ENCODE data around the gene NBAS.
"Not testable (repeated sequence)": the region's sequence is repeated elsewhere in the genome, so short reads cannot be mapped to it uniquely, and the experiment has no call there.

The NBAS gene

DNA sequence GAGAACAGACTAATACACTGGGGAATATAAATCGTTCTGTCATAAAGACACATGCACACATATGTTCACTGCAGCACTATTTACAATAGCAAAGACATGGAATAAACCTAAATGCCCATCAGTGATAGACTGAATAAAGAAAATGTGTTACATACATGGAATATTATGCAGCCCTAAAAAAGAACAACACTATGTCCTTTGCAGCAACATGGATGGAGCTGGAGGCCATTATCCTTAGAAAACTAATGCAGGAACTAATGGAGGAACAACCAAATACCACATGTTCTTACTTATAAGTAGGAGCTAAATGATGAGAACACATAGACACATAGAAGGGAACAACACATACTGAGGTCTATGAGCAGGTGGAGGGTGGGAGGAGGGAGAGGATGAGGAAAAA, 61.9 kb downstream of the NBAS start:
- H3K4me1 ChIP-seq (ENCODE audit: control insufficient read depth, insufficient read depth, low read length, unreplicated experiment); H3K27me3 ChIP-seq (ENCODE audit: insufficient read depth, low read length); H3K4me3 ChIP-seq (ENCODE audit: low read depth, low read length); H3K27ac ChIP-seq (ENCODE audit: low read depth, low read length); H2AFZ ChIP-seq (ENCODE audit: low read length, unreplicated experiment); H3K79me2 ChIP-seq (ENCODE audit: control insufficient read depth, insufficient read depth, low read length, unreplicated experiment): not testable (repeated sequence)
- H3K36me3 ChIP-seq (ENCODE audit: insufficient read depth, low read length), result peaks cover 13% of the 10 kb centered on the region

DNA sequence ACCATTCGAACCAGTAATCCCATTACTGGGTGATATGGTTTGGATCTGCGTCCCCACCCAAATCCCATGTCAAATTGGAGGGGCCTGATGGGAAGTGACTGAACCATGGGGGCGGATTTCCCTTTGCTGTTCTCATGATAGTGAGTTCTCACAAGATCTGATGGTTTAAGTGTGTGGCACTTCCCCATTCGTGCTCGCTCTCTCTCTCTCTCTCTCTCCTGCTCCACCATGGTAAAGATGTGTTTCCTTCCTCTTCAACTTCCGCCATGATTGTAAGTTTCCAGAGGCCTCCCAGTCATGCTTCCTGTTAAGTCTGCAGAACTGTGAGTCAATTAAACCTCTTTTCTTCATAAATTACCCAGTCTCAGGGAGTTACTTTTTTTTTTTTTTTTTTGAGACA, 62.6 kb downstream of the NBAS start:
- H3K79me2 ChIP-seq (ENCODE audit: control insufficient read depth, insufficient read depth, low read length, unreplicated experiment), result no peaks in the 10 kb centered on the region
- no peaks in the 10 kb centered on the region for H3K27me3 ChIP-seq (ENCODE audit: insufficient read depth, low read length)
- H3K4me1 ChIP-seq (ENCODE audit: control insufficient read depth, insufficient read depth, low read length, unreplicated experiment), result no peaks in the 10 kb centered on the region
- H3K27ac ChIP-seq (ENCODE audit: low read depth, low read length), result no peak overlapping the region
- H3K4me3 ChIP-seq (ENCODE audit: low read depth, low read length), result no peak overlapping the region
- peaks cover 13% of the 10 kb centered on the region for H3K36me3 ChIP-seq (ENCODE audit: insufficient read depth, low read length)
- H2AFZ ChIP-seq (ENCODE audit: low read length, unreplicated experiment), result no peak overlapping the region

DNA sequence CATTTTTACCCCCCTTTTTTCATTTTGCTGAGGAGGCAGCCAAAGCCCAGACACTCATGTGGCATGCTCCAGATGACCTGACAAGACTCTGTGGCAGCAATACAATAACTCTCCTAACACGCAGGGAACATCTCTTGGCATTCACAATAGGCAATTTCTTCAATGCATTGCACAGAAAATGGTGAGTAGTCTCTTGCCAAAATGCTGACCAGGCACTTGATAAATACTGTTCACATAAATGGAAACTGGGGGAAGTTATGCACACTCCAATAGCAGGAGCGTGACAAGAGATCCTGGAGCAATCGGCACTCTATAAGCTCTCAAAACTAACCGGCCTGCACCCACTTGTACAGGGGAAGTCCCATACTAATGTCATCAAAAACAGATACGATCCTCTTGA, 66.3 kb downstream of the NBAS start:
- Histone ChIP-seq H3K79me2 (ENCODE audit: control insufficient read depth, insufficient read depth, low read length, unreplicated experiment) (no peaks in the 10 kb centered on the region), H3K4me1 (ENCODE audit: control insufficient read depth, insufficient read depth, low read length, unreplicated experiment) (no peaks in the 10 kb centered on the region), H3K27ac (ENCODE audit: low read depth, low read length) (no peak overlapping the region), H2AFZ (ENCODE audit: low read length, unreplicated experiment) (no peak overlapping the region), H3K36me3 (ENCODE audit: insufficient read depth, low read length) (peaks cover 3% of the 10 kb centered on the region; the same call in 1 of the 2 replicates), H3K27me3 (ENCODE audit: insufficient read depth, low read length) (no peaks in the 10 kb centered on the region), H3K4me3 (ENCODE audit: low read depth, low read length) (no peak overlapping the region)

DNA sequence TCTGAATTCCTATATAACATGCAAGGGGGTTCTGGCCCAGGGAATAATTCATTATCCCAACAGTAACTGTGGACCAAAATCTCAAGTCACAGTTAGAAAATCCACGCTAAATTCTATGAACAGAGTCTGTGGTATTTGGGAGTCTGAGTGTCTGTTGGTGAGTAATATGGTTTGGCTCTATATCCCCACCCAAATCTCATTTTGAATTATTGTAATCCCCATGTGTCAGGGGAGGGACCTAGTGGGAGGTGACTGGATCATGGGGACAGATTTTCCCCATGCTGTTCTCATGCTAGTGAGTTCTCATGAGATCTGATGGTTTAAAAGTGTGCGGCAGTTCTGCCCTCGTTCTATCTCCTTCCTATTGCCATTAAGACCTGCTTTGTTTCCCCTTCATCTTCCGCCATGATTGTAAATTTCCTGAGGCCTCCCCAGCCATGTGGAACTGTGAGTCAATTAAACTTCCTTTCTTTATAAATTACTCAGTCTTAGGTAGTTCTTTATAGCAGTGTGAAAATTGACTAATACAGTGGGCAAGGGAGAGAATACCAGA, 68.3 kb downstream of the NBAS start:
- H3K4me3 ChIP-seq (ENCODE audit: low read depth, low read length), result no peak overlapping the region
- no peaks in the 10 kb centered on the region for H3K79me2 ChIP-seq (ENCODE audit: control insufficient read depth, insufficient read depth, low read length, unreplicated experiment)
- H3K27ac ChIP-seq (ENCODE audit: low read depth, low read length), result no peak overlapping the region
- H3K36me3 ChIP-seq (ENCODE audit: insufficient read depth, low read length), result no peaks in the 10 kb centered on the region
- H2AFZ ChIP-seq (ENCODE audit: low read length, unreplicated experiment), result no peak overlapping the region
- no peaks in the 10 kb centered on the region for H3K27me3 ChIP-seq (ENCODE audit: insufficient read depth, low read length)
- no peaks in the 10 kb centered on the region for H3K4me1 ChIP-seq (ENCODE audit: control insufficient read depth, insufficient read depth, low read length, unreplicated experiment)

DNA sequence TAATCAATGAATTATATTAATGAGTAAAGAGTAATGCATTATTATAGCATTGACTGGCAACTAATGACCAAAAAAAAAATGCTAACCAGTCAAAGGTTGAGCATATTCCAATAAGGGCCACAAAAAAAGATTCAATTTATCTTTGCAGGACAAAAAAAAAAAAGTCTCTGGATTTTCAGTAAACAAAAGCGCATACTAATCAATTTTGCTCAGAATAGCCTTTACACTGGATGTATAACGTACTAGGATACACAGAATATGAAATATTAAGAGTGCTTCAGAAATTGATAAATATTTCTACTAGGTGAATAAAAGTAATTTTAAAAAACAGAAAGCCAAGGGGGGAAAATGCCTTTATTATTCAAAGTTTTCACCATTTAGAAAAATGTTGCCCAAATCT, 74.4 kb downstream of the NBAS start:
- Histone ChIP-seq H3K36me3 (ENCODE audit: insufficient read depth, low read length) (peaks cover 11% of the 10 kb centered on the region; the same call in 1 of the 2 replicates), H3K27ac (ENCODE audit: low read depth, low read length) (no peak overlapping the region), H2AFZ (ENCODE audit: low read length, unreplicated experiment) (no peak overlapping the region), H3K4me3 (ENCODE audit: low read depth, low read length) (no peak overlapping the region), H3K27me3 (ENCODE audit: insufficient read depth, low read length) (no peaks in the 10 kb centered on the region), H3K79me2 (ENCODE audit: control insufficient read depth, insufficient read depth, low read length, unreplicated experiment) (no peaks in the 10 kb centered on the region), H3K4me1 (ENCODE audit: control insufficient read depth, insufficient read depth, low read length, unreplicated experiment) (no peaks in the 10 kb centered on the region)

DNA sequence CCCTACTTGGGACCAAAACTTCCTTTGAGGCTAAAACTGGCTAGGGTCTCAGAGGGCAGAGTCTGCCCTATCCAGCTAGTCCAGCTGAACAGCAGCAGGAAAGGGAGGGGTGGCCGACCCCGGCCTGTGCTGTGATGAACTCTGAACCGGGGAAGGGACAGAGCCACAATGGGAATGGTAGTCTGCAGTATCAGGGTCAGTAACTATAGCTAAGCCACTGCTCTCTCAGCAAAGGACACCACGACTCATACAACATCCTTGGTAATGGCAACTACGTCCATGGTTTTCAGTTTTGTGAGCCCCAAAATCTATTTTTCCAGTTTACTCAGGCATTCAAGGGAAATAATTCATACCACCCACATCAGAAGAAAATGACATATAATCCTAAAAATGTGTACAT, 75.2 kb downstream of the NBAS start:
- no peaks in the 10 kb centered on the region for H3K4me1 ChIP-seq (ENCODE audit: control insufficient read depth, insufficient read depth, low read length, unreplicated experiment)
- H3K27ac ChIP-seq (ENCODE audit: low read depth, low read length), result no peak overlapping the region
- H3K4me3 ChIP-seq (ENCODE audit: low read depth, low read length), result no peak overlapping the region
- H2AFZ ChIP-seq (ENCODE audit: low read length, unreplicated experiment), result no peak overlapping the region
- peaks cover 11% of the 10 kb centered on the region; the same call in 1 of the 2 replicates for H3K36me3 ChIP-seq (ENCODE audit: insufficient read depth, low read length)
- H3K79me2 ChIP-seq (ENCODE audit: control insufficient read depth, insufficient read depth, low read length, unreplicated experiment), result no peaks in the 10 kb centered on the region
- no peaks in the 10 kb centered on the region for H3K27me3 ChIP-seq (ENCODE audit: insufficient read depth, low read length)

DNA sequence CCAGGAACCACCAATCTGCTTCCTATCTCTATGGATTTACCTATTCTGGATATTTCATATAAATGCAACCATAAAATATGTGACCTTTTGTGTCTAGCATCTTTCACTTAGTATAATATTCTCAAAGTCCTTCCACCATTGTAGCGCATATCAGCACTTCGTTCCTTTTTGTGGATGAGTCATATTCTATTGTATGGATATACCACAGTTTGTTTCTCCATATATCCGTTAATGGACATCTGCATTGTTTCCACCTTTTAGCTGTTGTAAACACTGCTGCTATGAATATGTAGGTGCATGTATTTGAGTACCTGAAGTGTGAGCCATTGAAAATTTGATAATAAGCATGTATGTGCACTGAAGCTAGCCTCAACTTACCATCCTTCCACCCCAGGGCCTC, 80.1 kb downstream of the NBAS start:
- no peaks in the 10 kb centered on the region for H3K27me3 ChIP-seq (ENCODE audit: insufficient read depth, low read length)
- H2AFZ ChIP-seq (ENCODE audit: low read length, unreplicated experiment), result no peak overlapping the region
- H3K4me3 ChIP-seq (ENCODE audit: low read depth, low read length), result no peak overlapping the region
- H3K36me3 ChIP-seq (ENCODE audit: insufficient read depth, low read length), result peaks cover 6% of the 10 kb centered on the region; the same call in 1 of the 2 replicates
- no peak overlapping the region for H3K27ac ChIP-seq (ENCODE audit: low read depth, low read length)
- H3K79me2 ChIP-seq (ENCODE audit: control insufficient read depth, insufficient read depth, low read length, unreplicated experiment), result no peaks in the 10 kb centered on the region
- no peaks in the 10 kb centered on the region for H3K4me1 ChIP-seq (ENCODE audit: control insufficient read depth, insufficient read depth, low read length, unreplicated experiment)

DNA sequence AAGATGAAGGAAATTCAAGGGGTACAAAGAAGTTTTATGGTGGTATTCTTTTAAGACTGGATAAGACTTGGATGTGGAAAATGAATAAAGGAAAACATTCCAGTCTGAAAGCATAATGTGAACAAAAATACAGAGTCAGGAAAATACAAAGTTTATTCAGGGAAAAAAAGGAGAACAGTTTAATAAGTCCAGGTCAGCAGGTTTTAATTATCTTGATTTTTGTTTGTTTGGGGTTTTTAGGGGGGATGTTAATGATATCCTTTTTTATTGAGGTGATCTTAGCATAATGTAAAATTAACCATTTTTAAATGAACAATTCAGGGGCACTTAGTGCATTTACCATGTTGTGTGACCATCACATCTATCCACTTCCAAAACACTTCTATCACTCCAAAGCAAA, 80.6 kb downstream of the NBAS start:
- Histone ChIP-seq H3K79me2 (ENCODE audit: control insufficient read depth, insufficient read depth, low read length, unreplicated experiment) (no peaks in the 10 kb centered on the region), H3K27ac (ENCODE audit: low read depth, low read length) (no peak overlapping the region), H3K27me3 (ENCODE audit: insufficient read depth, low read length) (no peaks in the 10 kb centered on the region), H3K4me3 (ENCODE audit: low read depth, low read length) (no peak overlapping the region), H2AFZ (ENCODE audit: low read length, unreplicated experiment) (no peak overlapping the region), H3K4me1 (ENCODE audit: control insufficient read depth, insufficient read depth, low read length, unreplicated experiment) (no peaks in the 10 kb centered on the region), H3K36me3 (ENCODE audit: insufficient read depth, low read length) (peaks cover 6% of the 10 kb centered on the region; the same call in 1 of the 2 replicates)

DNA sequence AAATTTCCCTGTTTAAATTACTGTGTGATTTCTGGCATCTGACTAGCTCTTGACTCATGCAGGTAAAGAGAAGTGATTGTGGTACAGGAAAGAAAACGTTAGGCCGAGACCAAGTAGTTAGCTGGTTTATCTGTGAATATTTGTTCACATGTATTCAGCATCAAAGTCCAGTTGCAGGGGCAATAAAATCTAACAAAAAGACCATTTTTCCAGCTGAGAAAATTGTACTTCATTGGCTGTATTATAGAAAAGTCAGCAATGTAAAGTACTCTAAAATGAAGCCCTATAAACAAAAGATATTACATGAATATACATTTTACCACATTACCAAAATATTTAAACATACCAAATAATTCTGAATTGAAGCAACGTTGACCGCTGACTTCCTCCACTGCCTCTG, 88.3 kb downstream of the NBAS start:
- H3K27me3 ChIP-seq (ENCODE audit: insufficient read depth, low read length), result no peaks in the 10 kb centered on the region
- no peaks in the 10 kb centered on the region for H3K79me2 ChIP-seq (ENCODE audit: control insufficient read depth, insufficient read depth, low read length, unreplicated experiment)
- H3K4me3 ChIP-seq (ENCODE audit: low read depth, low read length), result no peak overlapping the region
- no peak overlapping the region for H2AFZ ChIP-seq (ENCODE audit: low read length, unreplicated experiment)
- H3K27ac ChIP-seq (ENCODE audit: low read depth, low read length), result no peak overlapping the region
- no peaks in the 10 kb centered on the region for H3K4me1 ChIP-seq (ENCODE audit: control insufficient read depth, insufficient read depth, low read length, unreplicated experiment)
- peaks cover 15% of the 10 kb centered on the region for H3K36me3 ChIP-seq (ENCODE audit: insufficient read depth, low read length)

DNA sequence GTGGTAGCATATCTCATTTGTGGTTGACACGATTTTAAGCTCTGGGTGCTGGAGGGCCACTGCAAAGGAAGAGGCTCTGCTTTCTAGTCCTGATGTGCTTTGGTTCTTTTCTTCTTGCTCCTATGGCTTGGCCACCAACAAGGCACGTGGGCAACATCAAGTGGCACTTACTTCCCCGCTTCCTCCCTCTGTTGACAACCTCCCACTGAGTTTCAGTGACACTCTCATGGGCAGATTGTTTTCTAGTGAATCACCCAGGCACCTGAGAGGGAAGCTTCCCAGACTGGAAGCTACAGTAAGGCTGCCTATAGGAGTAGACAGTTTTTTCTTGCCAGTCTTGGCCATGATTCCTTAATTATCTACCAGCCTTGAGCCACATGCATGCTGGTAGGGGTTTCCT, 89.0 kb downstream of the NBAS start:
- H3K36me3 ChIP-seq (ENCODE audit: insufficient read depth, low read length), result peaks cover 15% of the 10 kb centered on the region
- H2AFZ ChIP-seq (ENCODE audit: low read length, unreplicated experiment), result no peak overlapping the region
- no peaks in the 10 kb centered on the region for H3K4me1 ChIP-seq (ENCODE audit: control insufficient read depth, insufficient read depth, low read length, unreplicated experiment)
- no peak overlapping the region for H3K4me3 ChIP-seq (ENCODE audit: low read depth, low read length)
- H3K27ac ChIP-seq (ENCODE audit: low read depth, low read length), result no peak overlapping the region
- H3K79me2 ChIP-seq (ENCODE audit: control insufficient read depth, insufficient read depth, low read length, unreplicated experiment), result no peaks in the 10 kb centered on the region
- H3K27me3 ChIP-seq (ENCODE audit: insufficient read depth, low read length), result no peaks in the 10 kb centered on the region

DNA sequence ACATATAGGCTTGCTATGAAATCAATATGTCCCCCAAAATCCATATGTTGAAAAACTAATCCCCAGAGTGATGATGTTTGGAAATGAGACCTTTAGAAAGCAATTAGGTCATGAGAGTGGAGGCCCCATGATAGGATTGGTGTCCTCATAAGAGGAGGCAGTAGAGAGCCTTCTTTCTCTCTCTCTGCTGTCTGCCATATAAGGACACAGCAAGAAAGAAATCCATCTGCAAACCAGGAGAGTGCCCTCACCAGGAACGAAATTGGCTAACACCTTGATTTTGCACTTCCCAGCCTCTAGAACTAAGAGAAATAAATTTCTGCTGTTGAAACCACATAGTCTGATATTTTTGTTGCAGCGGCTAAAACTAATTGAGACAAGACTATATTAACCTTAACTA, 89.5 kb downstream of the NBAS start:
- no peak overlapping the region for H3K4me3 ChIP-seq (ENCODE audit: low read depth, low read length)
- no peaks in the 10 kb centered on the region for H3K79me2 ChIP-seq (ENCODE audit: control insufficient read depth, insufficient read depth, low read length, unreplicated experiment)
- no peak overlapping the region for H2AFZ ChIP-seq (ENCODE audit: low read length, unreplicated experiment)
- no peak overlapping the region for H3K27ac ChIP-seq (ENCODE audit: low read depth, low read length)
- peaks cover 15% of the 10 kb centered on the region for H3K36me3 ChIP-seq (ENCODE audit: insufficient read depth, low read length)
- no peaks in the 10 kb centered on the region for H3K27me3 ChIP-seq (ENCODE audit: insufficient read depth, low read length)
- no peaks in the 10 kb centered on the region for H3K4me1 ChIP-seq (ENCODE audit: control insufficient read depth, insufficient read depth, low read length, unreplicated experiment)

All from ACC112 (cell line).